ENCODE results near the gene PARVA. TPM values are rescaled to one million over a fixed set of nuclear protein-coding genes. Genes with fewer than 3 reads are reported as not detected.
A peak's percentile ranks its signal among the peaks of the same experiment; 100 is the strongest.
"Not testable (repeated sequence)": the region's sequence is repeated elsewhere in the genome, so short reads cannot be mapped to it uniquely, and the experiment has no call there.

PARVA gene, protein sequence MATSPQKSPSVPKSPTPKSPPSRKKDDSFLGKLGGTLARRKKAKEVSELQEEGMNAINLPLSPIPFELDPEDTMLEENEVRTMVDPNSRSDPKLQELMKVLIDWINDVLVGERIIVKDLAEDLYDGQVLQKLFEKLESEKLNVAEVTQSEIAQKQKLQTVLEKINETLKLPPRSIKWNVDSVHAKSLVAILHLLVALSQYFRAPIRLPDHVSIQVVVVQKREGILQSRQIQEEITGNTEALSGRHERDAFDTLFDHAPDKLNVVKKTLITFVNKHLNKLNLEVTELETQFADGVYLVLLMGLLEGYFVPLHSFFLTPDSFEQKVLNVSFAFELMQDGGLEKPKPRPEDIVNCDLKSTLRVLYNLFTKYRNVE
- total RNA-seq = 176 TPM

GRCh38 chr11:12377106-12377823 is at the start of gene PARVA:
Gene PARVA, plus strand, starts transcription at chr11:12377571. Its CDS starts 77 bp downstream, at chr11:12377648.
- intact Hi-C loops (cut with DNase I) = no loop called here
- peak; percentile 77 for ATAC-seq
- DNase-seq (ENCODE audit: low spot score) = peak; percentile 80

- intact Hi-C loops (cut with DNase I) = loop anchor here (5.0 kb wide), 1 partner anchor 563 kb away; no protein-coding TSS in a partner anchor
- no peak for DNase-seq (ENCODE audit: low spot score)
- no peak for ATAC-seq
These were observed 48.2 kb upstream of the PARVA start for GRCh38 chr11:12329169-12329568.

- intact Hi-C loops (cut with DNase I) = loop anchor here (5.0 kb wide), 1 partner anchor 563 kb away; no protein-coding TSS in a partner anchor
- no peak for DNase-seq (ENCODE audit: low spot score)
- no peak for ATAC-seq
These were observed 47.6 kb upstream of the PARVA start for GRCh38 chr11:12329797-12330196.

GRCh38 chr11:12330485-12331231 is 46.7 kb upstream of the PARVA start:
- DNase-seq (ENCODE audit: low spot score) = peak; percentile 62
- intact Hi-C loops (cut with DNase I) = no loop called here
- ATAC-seq = peak; percentile 73

DNA sequence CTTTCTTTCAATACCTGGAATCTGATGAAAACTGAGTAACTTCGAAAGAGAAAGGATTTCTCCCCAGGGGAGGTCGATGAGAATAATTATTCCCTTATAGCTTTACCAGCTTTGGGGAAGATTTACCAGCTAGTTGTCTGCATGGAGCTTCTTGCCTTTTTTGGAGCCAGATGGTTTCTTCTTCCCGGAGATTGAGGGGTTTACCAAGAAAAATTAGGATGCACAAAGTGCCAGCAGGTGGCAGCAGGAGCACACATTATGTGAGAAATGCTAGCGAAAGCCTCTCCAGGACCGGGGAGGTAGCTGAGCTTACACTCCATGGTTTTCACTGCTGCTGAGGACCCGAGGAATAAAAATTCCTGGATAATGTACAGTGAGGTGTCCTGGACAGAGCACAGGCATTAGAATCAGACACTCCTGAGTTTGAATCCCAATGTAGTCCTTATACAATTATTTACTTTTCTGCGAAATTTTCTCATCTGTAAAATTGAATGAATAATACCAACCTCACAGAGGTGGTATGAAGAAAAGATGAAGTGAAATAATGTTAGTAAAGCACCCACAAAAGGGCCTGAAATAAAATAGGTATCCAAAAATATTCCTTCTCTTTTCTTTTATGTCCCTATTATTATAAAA is 46.0 kb upstream of the PARVA start:
- intact Hi-C loops (cut with DNase I) = no loop called here
- DNase-seq (ENCODE audit: low spot score) (peak; percentile 94), ATAC-seq (peak; percentile 89)

- ATAC-seq (no peak), DNase-seq (ENCODE audit: low spot score) (no peak)
- intact Hi-C loops (cut with DNase I) = no loop called here
These were observed 33.8 kb upstream of the PARVA start for GRCh38 chr11:12343526-12343925.

DNA sequence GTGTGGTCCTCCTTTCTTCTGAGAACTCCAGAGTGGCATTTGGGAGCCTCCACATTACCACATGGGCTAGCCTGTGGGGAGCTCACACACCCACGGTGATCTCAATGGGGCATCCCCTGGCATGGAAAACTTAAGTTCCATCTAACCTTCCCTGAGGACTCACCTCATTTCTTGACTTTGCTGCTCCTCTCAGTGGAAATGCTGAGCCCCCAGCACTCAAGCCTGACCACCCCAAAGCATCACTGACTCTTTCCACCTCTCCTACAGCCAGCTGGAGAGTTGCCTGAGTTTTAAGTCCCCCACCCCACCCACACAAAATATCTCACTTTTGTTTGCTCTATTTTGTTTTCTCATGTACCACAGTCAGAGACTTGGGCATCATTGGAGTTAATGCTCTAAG is 23.8 kb upstream of the PARVA start:
- ATAC-seq (no peak), DNase-seq (ENCODE audit: low spot score) (no peak)
- intact Hi-C loops (cut with DNase I) = no loop called here

DNA sequence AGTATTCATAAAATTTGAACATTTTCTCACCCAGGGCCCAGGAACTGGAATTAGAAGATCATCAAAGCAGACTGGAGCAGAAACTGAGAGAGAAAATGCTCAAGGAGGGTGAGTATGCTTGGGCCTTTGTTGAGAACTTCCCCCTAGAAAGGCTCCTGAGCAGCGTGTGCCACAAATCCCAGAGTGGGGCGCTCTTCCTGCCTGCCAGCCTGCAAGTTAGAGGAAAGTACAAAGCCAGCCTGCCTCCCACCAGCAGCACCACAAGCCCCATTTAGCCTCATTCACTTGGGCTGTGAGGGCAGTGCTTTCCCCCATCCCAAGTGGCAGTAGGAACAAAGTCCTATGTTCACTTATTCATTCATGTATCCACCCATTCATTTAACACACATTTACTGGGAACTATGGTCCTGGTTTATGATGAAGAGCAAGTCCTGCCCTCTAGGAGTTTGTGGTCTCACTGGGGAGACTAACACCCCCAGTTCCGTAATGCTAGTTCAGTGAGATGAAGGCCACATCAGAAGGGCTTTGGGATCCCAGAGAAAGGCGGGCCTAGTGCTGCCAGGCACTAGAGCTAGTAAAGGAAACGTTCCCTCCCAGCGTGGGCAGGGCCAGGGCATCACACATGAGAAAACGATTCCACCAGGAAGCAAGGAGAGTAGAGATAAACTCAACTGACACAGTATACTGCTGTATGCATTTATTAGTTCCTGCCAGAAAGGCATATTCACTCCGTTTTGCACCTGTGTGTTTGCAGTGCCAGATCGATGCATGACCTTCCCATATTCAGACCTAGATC is 22.4 kb upstream of the PARVA start:
- DNase-seq (ENCODE audit: low spot score) (no peak), ATAC-seq (no peak)
- intact Hi-C loops (cut with DNase I) = no loop called here

- intact Hi-C loops (cut with DNase I) = no loop called here
- ATAC-seq (no peak), DNase-seq (ENCODE audit: low spot score) (no peak)
These were observed 20.3 kb upstream of the PARVA start for GRCh38 chr11:12356944-12357655.

- ATAC-seq; DNase-seq (ENCODE audit: low spot score); intact Hi-C loops (cut with DNase I): not testable (repeated sequence)
These were observed 19.7 kb upstream of the PARVA start for GRCh38 chr11:12357697-12358096.

DNA sequence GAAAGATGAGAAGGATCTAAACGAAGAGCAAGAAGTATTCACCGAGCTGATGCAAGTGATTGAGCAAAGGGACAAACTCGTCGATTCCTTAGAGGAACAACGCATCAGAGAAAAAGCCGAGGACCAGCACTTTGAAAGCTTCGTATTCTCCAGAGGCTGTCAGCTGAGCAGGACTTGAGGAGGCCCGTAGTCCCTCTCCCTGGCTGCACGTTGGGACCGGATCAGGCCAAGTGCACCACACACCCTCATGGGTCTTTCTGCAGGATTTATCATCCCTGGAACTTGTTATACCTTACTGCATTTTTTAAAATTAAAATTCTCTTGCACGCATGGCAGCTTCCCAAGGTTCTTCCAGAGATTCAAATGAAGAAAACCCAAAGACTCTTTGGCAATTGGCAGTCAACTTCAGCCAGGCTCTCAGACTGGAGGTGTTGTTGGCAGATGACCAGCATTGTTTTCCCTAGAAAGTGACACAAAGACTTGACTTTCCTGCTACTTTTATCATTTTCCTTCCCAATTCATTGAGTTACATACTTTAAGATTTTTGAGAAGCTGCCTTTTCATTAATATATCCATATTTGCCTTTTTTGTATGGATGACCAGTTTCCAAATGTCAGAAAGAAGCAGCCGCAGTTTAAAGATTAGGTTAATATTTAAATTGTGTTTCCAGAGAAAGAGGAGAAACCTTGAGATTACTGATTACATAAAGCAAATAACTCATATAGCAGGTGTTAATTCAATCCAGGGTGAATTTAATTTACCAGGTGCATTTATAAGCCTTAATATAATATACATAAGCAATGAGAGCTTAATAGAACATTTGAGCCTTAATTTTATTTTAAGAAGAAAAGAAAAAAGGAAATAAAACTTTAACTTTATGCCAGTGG is 18.8 kb upstream of the PARVA start:
- DNase-seq (ENCODE audit: low spot score) (no peak), ATAC-seq (no peak)
- intact Hi-C loops (cut with DNase I) = no loop called here

GRCh38 chr11:12359761-12360160 is 17.6 kb upstream of the PARVA start:
- DNase-seq (ENCODE audit: low spot score) (no peak), ATAC-seq (no peak)
- intact Hi-C loops (cut with DNase I) = no loop called here

DNA sequence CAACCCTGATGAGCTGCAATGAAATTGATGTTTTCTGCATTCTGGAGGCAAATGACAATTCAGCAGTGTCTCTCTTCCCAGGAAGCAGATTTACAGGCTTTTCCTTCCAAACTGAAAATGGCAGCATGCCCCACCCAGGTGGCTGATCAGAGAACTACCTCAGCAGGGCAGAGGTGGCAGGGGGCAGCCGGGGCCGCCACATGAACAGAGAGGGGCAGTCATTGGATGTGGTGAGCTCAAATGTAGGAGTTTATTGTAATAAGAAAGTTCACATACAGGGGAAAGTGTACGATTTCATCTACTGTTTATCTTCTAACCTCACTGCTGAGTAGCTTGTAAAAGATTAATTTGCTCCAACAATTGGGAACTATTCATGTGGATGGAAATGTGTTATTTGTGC is 15.7 kb upstream of the PARVA start:
- DNase-seq (ENCODE audit: low spot score) (no peak), ATAC-seq (no peak)
- intact Hi-C loops (cut with DNase I) = no loop called here

DNA sequence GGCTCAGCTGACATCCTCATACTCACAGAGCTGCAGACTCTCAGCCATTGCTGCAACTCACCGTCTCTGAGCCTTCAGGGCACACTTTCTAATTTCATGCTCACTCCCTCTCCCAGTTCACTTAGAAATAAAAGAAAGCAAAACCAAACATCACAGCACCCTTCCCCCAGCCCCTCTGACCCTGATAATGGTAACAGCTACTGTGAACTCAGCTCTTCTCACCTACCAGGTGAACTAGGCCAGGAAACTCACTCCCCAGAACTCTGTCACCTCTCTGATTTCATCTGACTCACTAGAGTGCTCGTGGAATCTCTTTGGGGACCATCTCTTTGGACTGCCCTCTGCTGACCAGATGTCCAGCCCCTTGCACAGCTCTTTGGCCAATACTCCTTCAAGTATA is 14.5 kb upstream of the PARVA start:
- no peak for ATAC-seq
- intact Hi-C loops (cut with DNase I) = no loop called here
- no peak for DNase-seq (ENCODE audit: low spot score)

DNA sequence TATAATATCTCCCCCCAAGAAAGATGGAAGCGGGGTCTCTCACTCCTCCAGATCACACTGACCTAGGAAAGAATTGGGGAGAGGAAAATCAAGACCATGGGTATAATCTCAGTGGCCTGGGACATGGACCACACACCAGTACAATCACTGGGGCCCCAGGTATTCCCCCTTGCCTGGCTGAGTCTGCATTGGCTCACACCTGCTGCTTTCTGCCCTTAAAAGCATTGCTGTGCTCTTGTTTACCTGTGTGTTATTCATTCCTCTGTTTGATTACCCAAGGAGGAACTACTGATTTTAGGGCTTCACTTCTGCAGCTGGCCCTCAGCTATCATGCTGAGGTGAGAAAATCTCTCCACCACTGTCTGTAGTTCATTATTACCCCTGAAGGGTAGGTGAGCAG is 14.0 kb upstream of the PARVA start:
- no peak for ATAC-seq
- intact Hi-C loops (cut with DNase I) = no loop called here

DNA sequence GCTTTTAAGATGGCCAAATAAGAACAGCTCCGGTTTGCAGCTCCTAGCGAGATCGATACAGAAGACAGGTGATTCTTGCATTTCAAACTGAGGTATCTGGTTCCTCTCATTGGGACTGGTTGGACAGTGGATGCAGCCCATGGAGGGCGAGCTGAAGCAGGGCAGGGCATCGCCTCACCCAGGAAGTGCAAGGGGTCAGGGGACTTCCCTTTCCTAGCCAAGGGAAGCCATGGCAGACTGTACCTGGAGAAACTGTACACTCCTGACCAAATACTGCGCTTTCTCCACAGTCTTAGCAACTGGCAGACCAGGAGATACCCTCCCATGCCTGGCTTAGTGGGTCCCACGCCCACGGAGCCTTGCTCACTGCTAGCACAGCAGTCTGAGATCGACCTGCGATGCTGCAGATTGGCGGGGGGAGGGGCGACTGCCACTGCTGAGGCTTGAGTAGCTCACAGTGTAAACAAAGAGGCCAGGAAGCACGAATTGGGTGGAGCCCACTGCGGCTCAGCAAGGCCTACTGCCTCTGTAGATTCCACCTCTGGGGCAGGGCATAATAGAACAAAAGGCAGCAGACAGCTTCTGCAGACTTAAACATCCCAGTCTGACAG is 11.3 kb upstream of the PARVA start:
- intact Hi-C loops (cut with DNase I); DNase-seq (ENCODE audit: low spot score); ATAC-seq: not testable (repeated sequence)

More for the DNA sequence above, 14.0 kb upstream of the PARVA start:
- no peak for DNase-seq (ENCODE audit: low spot score)
